Small intestine (tissue), 7 donors: ENCODE results near the gene OAS1. TPM values are rescaled to one million over a fixed set of nuclear protein-coding genes. Genes with fewer than 3 reads are reported as not detected.

Experiments used
- DNase-seq, 2 donors: peaks; one replicate each; pipeline versions ENCODE4 v3.0.0 to v3.0.0-alpha.2; 2013
- FAIRE-seq: peaks from 2 replicates; lab custom pipeline; 2012; peaks lifted over from hg19 to GRCh38; lab: Jason Lieb, UNC
- H3K27ac ChIP-seq, 3 donors: one replicate each; pipeline ENCODE4 v1.5.1; 2013; ENCODE audit warnings: low read length in 2 of 3, mild to moderate bottlenecking in 2 of 3, control low read depth in 1 of 3, inconsistent platforms in 1 of 3, low read depth in 1 of 3, moderate library complexity in 1 of 3
- H3K27me3 ChIP-seq, 3 donors: one replicate each; pipeline ENCODE4 v1.6.1; 2013; ENCODE audit warnings: low read length in 3 of 3, inconsistent platforms in 1 of 3; ENCODE audit not compliant: control insufficient read depth in 3 of 3, insufficient read depth in 3 of 3
- H3K36me3 ChIP-seq, 3 donors: one replicate each; pipeline ENCODE4 v1.6.1; 2013; ENCODE audit warnings: low read length in 3 of 3, inconsistent platforms in 1 of 3, low read depth in 1 of 3, mild to moderate bottlenecking in 1 of 3, moderate library complexity in 1 of 3; ENCODE audit not compliant: control insufficient read depth in 3 of 3, insufficient read depth in 2 of 3
- H3K4me1 ChIP-seq, 3 donors: one replicate each; pipeline ENCODE4 v1.6.1; 2013; ENCODE audit warnings: low read length in 2 of 3, inconsistent platforms in 1 of 3, low read depth in 1 of 3, mild to moderate bottlenecking in 1 of 3, moderate library complexity in 1 of 3; ENCODE audit not compliant: control insufficient read depth in 3 of 3, insufficient read depth in 2 of 3
- H3K4me3 ChIP-seq, 3 donors: one replicate each; pipeline ENCODE4 v1.5.1; 2013; ENCODE audit warnings: low read length in 3 of 3, control low read depth in 1 of 3, inconsistent platforms in 1 of 3, low read depth in 1 of 3, mild to moderate bottlenecking in 1 of 3, moderate library complexity in 1 of 3
- H3K9me3 ChIP-seq, 2 donors: one replicate each; pipeline ENCODE4 v1.6.1; 2013; ENCODE audit warnings: low read depth in 1 of 2, low read length in 1 of 2; ENCODE audit not compliant: control insufficient read depth in 2 of 2, insufficient read depth in 1 of 2
- WGBS, 3 donors: extraction: QIAGEN DNeasy Blood & Tissue Kit; methylation state at CpG; one replicate each; pipeline ENCODE4 v1.1.7; 2013; 5-methylcytosine and 5-hydroxymethylcytosine counted together
- polyA plus RNA-seq, 4 donors: library from polyadenylated mRNA; stranded (reverse) in 3 of 4; unstranded in 1 of 4; fragments of 200-250 nt in 3 of 4; fragments of 120-200 nt in 1 of 4; gene quantifications; one replicate each; pipeline versions ENCODE4 v1.2.1 to v1.2.3, GENCODE V29; 2013
- donor health status: healthy with polysubstance abuse.
- donor health status: control.
- donor health status: control.
- donor health status: Bipolar disorder and iron deficiency.
- donor health status: healthy.

Gene OAS1
- polyA plus RNA-seq, 4 donors, result 21.3 to 66.9 (median 38.6) TPM

GRCh38 chr12:112965643-112966042 is 58.9 kb downstream of the OAS1 start:
- no peak for FAIRE-seq
- WGBS, 3 donors, result 92 to 95% (median 93%) methylated on average over 15 of the region's 15 CpGs

GRCh38 chr12:112967306-112967705 is 60.5 kb downstream of the OAS1 start:
- no peak for FAIRE-seq
- Histone ChIP-seq H3K9me3 (no peaks in the 10 kb centered on the region), H3K27me3 (no peaks in the 10 kb centered on the region), H3K4me3 (no peak overlapping the region), H3K4me1 (no peaks in the 10 kb centered on the region), H3K27ac (no peak overlapping the region), H3K36me3 (peaks cover 21 to 49% (median 22%) of the 10 kb centered on the region in 3 donors)
- DNase-seq, result no peak
- 90 to 97% (median 94%) methylated on average over 9 of the region's 9 CpGs for WGBS, 3 donors

More at GRCh38 chr12:112965643-112966042, 58.9 kb downstream of the OAS1 start:
- DNase-seq, result no peak
- Histone ChIP-seq H3K9me3 (no peaks in the 10 kb centered on the region), H3K27me3 (no peaks in the 10 kb centered on the region), H3K4me1 (no peaks in the 10 kb centered on the region), H3K27ac (no peak overlapping the region), H3K36me3 (peaks cover 22 to 56% (median 26%) of the 10 kb centered on the region in 3 donors), H3K4me3 (no peak overlapping the region)

- Histone ChIP-seq H3K4me1 (no peaks in the 10 kb centered on the region), H3K4me3 (no peak overlapping the region), H3K27me3 (no peaks in the 10 kb centered on the region), H3K27ac (no peak overlapping the region), H3K9me3 (no peaks in the 10 kb centered on the region), H3K36me3 (peaks cover 17 to 44% (median 19%) of the 10 kb centered on the region in 3 donors)
- DNase-seq, result no peak
- 92 to 95% (median 94%) methylated on average over 7 of the region's 7 CpGs for WGBS, 3 donors
- no peak for FAIRE-seq
Observed at GRCh38 chr12:112967858-112968257, 61.1 kb downstream of the OAS1 start.

Other genes with a start within 250 kb of the OAS1 start
- under 1 TPM in 2 of 4 donors, not detected in 2; 0.38 to 0.97 TPM for gene RPH3A, start 115.2 kb upstream of the OAS1 start, polyA plus RNA-seq
- gene OAS3, start 31.5 kb downstream of the OAS1 start, polyA plus RNA-seq, result 10 to 100 TPM in 1 of 4 donors, 1 to 10 TPM in 3; 3.8 to 13.1 (median 7.3) TPM
- 1 to 10 TPM; 2.3 to 7.7 (median 2.7) TPM for gene OAS2, start 71.6 kb downstream of the OAS1 start, polyA plus RNA-seq
- gene DTX1, start 149.8 kb downstream of the OAS1 start, polyA plus RNA-seq, result 1 to 10 TPM in 3 of 4 donors, under 1 TPM in 1; 0.45 to 4.8 (median 4.2) TPM
- gene RASAL1, start 228.8 kb downstream of the OAS1 start, polyA plus RNA-seq, result under 1 TPM in 3 of 4 donors, not detected in 1; 0.16 to 0.81 (median 0.55) TPM
- under 1 TPM in 2 of 4 donors, not detected in 2; 0.19 to 0.44 TPM for gene CFAP73, start 242.8 kb downstream of the OAS1 start, polyA plus RNA-seq